ENCODE measurements around the gene MAPK1. TPM values are rescaled to one million over a fixed set of nuclear protein-coding genes. Genes with fewer than 3 reads are reported as not detected.
"Not testable (repeated sequence)": the region's sequence is repeated elsewhere in the genome, so short reads cannot be mapped to it uniquely, and the experiment has no call there.

The MAPK1 gene
- total and polyA plus RNA-seq, 9 of the 15 experiments (the other 6 are each of a cell fraction or from before 2014, with no cell fraction given) = 46.3 to 575 (median 283) TPM

DNA sequence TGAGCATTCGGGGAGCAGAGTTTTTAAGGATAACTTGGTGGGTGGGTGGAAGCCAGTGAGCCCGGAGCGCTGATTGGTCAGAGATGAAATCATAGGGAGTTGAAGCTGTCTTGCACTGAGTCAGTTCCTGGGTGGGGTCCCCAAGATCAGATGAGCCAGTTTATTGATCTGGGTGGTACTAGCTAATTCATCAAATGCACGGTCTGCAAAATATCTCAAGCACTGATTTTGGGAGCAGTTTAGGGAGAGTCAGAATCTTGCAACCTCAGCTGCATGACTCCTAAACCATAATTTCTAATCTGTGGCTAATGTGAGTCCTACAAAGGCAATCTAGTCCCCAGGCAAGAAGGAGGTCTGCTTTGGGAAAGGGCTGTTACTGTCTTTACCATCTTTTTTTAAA lies 42.9 kb upstream of the MAPK1 start (continued):
- TF ChIP-seq TOE1 (IDR thresholded peaks at IDR 0.05; ENCODE audit: borderline replicate concordance); NR2C1 (IDR thresholded peaks at IDR 0.05); JUN (IDR thresholded peaks at IDR 0.05; ENCODE audit: borderline replicate concordance, low read depth, low read length): not testable (repeated sequence)
- TF ChIP-seq TOE1 (CRISPR knock-in tag; IDR thresholded peaks at IDR 0.05; ENCODE audit: borderline replicate concordance, low read depth) (peak; percentile 67; the same call in 1 of the 2 replicates), SP1 (CRISPR knock-in tag; IDR thresholded peaks at IDR 0.05) (peak; percentile 47; the same call in 1 of the 2 replicates), MAFG (tag; conservative IDR thresholded peaks at IDR 0.05) (peak; percentile 55; the same call in 1 of the 2 replicates), RCOR1 (IDR thresholded peaks at IDR 0.05; ENCODE audit: borderline replicate concordance in 1 of 2, low read depth in 2 of 2, low read length in 2 of 2) (peak; percentile 34 to 77; a peak in 3 of 4 replicates), SREBF2 (CRISPR knock-in tag; IDR thresholded peaks at IDR 0.05) (peak; percentile 85; the same call in 1 of the 2 replicates), SMARCE1 (IDR thresholded peaks at IDR 0.05) (peak; percentile 44; the same call in 1 of the 2 replicates), NR2C1 (tag; IDR thresholded peaks at IDR 0.05) (0 out of 2 replicates have a peak, but pooled peaks have one; percentile 18), MAFK (IDR thresholded peaks at IDR 0.05; ENCODE audit: low read length) (peak; percentile 25; the same call in 1 of the 2 replicates), HNRNPLL (IDR thresholded peaks at IDR 0.05; ENCODE audit: low read depth, low read length, poor library complexity, severe bottlenecking) (peak; percentile 16), RAD21 (CRISPR knock-in tag; conservative IDR thresholded peaks at IDR 0.05 in 1 of 2, IDR thresholded peaks at IDR 0.05 in 1 of 2) (0 out of 4 replicates have a peak, but pooled peaks of 1 of the 2 experiments have one; percentile 7), FOSL1 (tag; conservative IDR thresholded peaks at IDR 0.05) (peak; percentile 83), ZNF316 (IDR thresholded peaks at IDR 0.05) (peak; percentile 75), ATF7 (IDR thresholded peaks at IDR 0.05) (peak; percentile 71), CTBP1 (IDR thresholded peaks at IDR 0.05; ENCODE audit: borderline replicate concordance) (peak; percentile 37), ZBTB7A (IDR thresholded peaks at IDR 0.05; ENCODE audit: borderline replicate concordance, control insufficient read depth, low read depth, low read length) (peak; percentile 44; the same call in 1 of the 2 replicates), GATA2 (CRISPR knock-in tag; IDR thresholded peaks at IDR 0.05) (peak; percentile 46; the same call in 1 of the 2 replicates), TEAD1 (CRISPR knock-in tag; IDR thresholded peaks at IDR 0.05) (peak in 1 of 2 experiments; percentile 28; a peak in 1 of 4 replicates), TCF3 (CRISPR knock-in tag; IDR thresholded peaks at IDR 0.05) (peak; percentile 16), HDAC2 (IDR thresholded peaks at IDR 0.05) (peak; percentile 80), ZNF830 (CRISPR knock-in tag; IDR thresholded peaks at IDR 0.05) (0 out of 2 replicates have a peak, but pooled peaks have one; percentile 60), KLF1 (tag; IDR thresholded peaks at IDR 0.05) (peak; percentile 69), HDAC1 (IDR thresholded peaks at IDR 0.05) (peak in 1 of 2 experiments; percentile 76; a peak in 2 of 4 replicates), JUND (IDR thresholded peaks at IDR 0.05; ENCODE audit: borderline replicate concordance, low read depth, low read length) (peak; percentile 86), JUND (tag; IDR thresholded peaks at IDR 0.05; ENCODE audit: borderline replicate concordance, low read depth, low read length) (peak; percentile 45; the same call in 1 of the 3 replicates), FOXJ3 (CRISPR knock-in tag; IDR thresholded peaks at IDR 0.05) (0 out of 2 replicates have a peak, but pooled peaks have one; percentile 49), SMARCA4 (IDR thresholded peaks at IDR 0.05) (peak; percentile 83), E2F1 (CRISPR knock-in tag; IDR thresholded peaks at IDR 0.05) (peak; percentile 35; the same call in 1 of the 2 replicates), JUN (CRISPR knock-in tag; IDR thresholded peaks at IDR 0.05; ENCODE audit: borderline replicate concordance) (0 out of 2 replicates have a peak, but pooled peaks have one; percentile 55)
